Motor neuron (in vitro differentiated cells): ENCODE results near the gene WNT9B. TPM values are rescaled to one million over a fixed set of nuclear protein-coding genes. Genes with fewer than 3 reads are reported as not detected.

Experiments
- ATAC-seq, 8 experiments: fragments of 200-7000 bp; cut with Tn5 transposase; replicated peaks in 6 of 8; 2 replicates each; pipeline ENCODE4 v1.8.0; 2021; ENCODE audit warnings: mild to moderate bottlenecking in 8 of 8, moderate library complexity in 8 of 8
- H3K27ac ChIP-seq, 2 donors: fragments of 250-450 bp; sonication (Bioruptor Pico); 2 replicates each; pipeline ENCODE4 v1.9.0; 2021; ENCODE audit warnings: antibody characterized with exemption in 2 of 2, mild to moderate bottlenecking in 2 of 2, moderate library complexity in 1 of 2
- H3K4me1 ChIP-seq, 2 donors: fragments of 250-450 bp; sonication (Bioruptor Pico); replicated peaks in 1 of 2; 2 replicates each; pipeline ENCODE4 v1.6.1; 2021; ENCODE audit warnings: antibody characterized with exemption in 2 of 2, mild to moderate bottlenecking in 2 of 2, moderate library complexity in 1 of 2
- H3K4me3 ChIP-seq, 5 donors: fragments of 250-450 bp; sonication (Bioruptor Pico); 2 replicates each; pipeline ENCODE4 v1.9.0; 2021; ENCODE audit warnings: antibody characterized with exemption in 5 of 5, mild to moderate bottlenecking in 5 of 5, moderate library complexity in 4 of 5
- WGBS, 10 experiments: fragments of 450-650 bp; shearing (Covaris generic); methylation state at CpG; one replicate each; pipeline ENCODE4 v1.0.0; 2022; 5-methylcytosine and 5-hydroxymethylcytosine counted together
- in situ Hi-C, 9 experiments: fragments of 400-800 bp; cut with MboI; loops; one replicate each; pipeline ENCODE4 v1.15.0; 2021; ENCODE audit warnings: low sequenced_read_pairs in 9 of 9, low pct_unique_long_range_greater_than_20kb in 2 of 9; ENCODE audit not compliant: unreplicated experiment in 9 of 9
- total RNA-seq, 8 experiments: library from RNA; unstranded; fragments of 300-600 nt; gene quantifications; 2 replicates each; pipeline versions ENCODE4 v1.2.3 to v1.2.4, GENCODE V29; 2022

The WNT9B gene
- total RNA-seq: 1 to 10 TPM in 1 of 8 experiments, under 1 TPM in 5, not detected in 2; 0.14 to 1.4 (median 0.29) TPM

GRCh38 chr17:46851029-46851741 lies at the start of gene WNT9B:
TSS of gene WNT9B (plus strand) at chr17:46851583. CDS start at chr17:46851639, 56 bp downstream.
- peak; percentile 58 to 92 (median 88) for ATAC-seq
- in situ Hi-C loops: no loop called here
- peak within 1 kb of the TSS; percentile 37 to 61 (median 42) for H3K4me3 ChIP-seq
- H3K4me1 ChIP-seq: peaks cover 0 to 2% of the 10 kb centered on the region in 2 donors
- WGBS, 10 experiments: 0 to 2% methylated on average over 1 to 13 of the region's 75 CpGs; no CpG with 5 or more reads in 8 of the 10 experiments
- no peak within 1 kb of the TSS for H3K27ac ChIP-seq

- 0 to 74% (median 58%) methylated on average over 1 to 6 of the region's 7 CpGs; no CpG with 5 or more reads in 4 of the 10 experiments for WGBS, 10 experiments
- ATAC-seq: peak in 1 of 8 experiments; percentile 55
- Histone ChIP-seq H3K27ac (no peak overlapping the region), H3K4me3 (no peak overlapping the region), H3K4me1 (peaks cover 0 to 2% of the 10 kb centered on the region in 2 donors)
- in situ Hi-C loops: no loop called here
These were observed 48.6 kb upstream of the WNT9B start for GRCh38 chr17:46802800-46803199.

GRCh38 chr17:46803544-46803943 lies 47.8 kb upstream of the WNT9B start:
- WGBS, 10 experiments: 10 to 80% (median 64%) methylated on average over 1 to 4 of the region's 5 CpGs; no CpG with 5 or more reads in 4 of the 10 experiments
- H3K4me1 ChIP-seq: peaks cover 0 to 2% of the 10 kb centered on the region in 2 donors
- peak in 3 of 8 experiments; percentile 73 to 100 (median 100) for ATAC-seq
- H3K27ac ChIP-seq: no peak overlapping the region
- H3K4me3 ChIP-seq: no peak overlapping the region
- in situ Hi-C loops: no loop called here

GRCh38 chr17:46805771-46806170 lies 45.6 kb upstream of the WNT9B start:
- peaks cover 3 to 5% of the 10 kb centered on the region in 2 donors for H3K4me1 ChIP-seq
- ATAC-seq: no peak
- in situ Hi-C loops: no loop called here
- no peak overlapping the region for H3K27ac ChIP-seq
- no peak overlapping the region for H3K4me3 ChIP-seq
- WGBS, 10 experiments: 60 to 100% (median 88%) methylated on average over 1 to 6 of the region's 6 CpGs; no CpG with 5 or more reads in 1 of the 10 experiments

GRCh38 chr17:46809110-46809571 lies 42.2 kb upstream of the WNT9B start:
- peak in 7 of 8 experiments; percentile 10 to 73 (median 22) for ATAC-seq
- WGBS, 10 experiments: 51 to 93% (median 55%) methylated on average over 3 to 4 of the region's 8 CpGs; no CpG with 5 or more reads in 7 of the 10 experiments
- in situ Hi-C loops: no loop called here

GRCh38 chr17:46810837-46811236 lies 40.5 kb upstream of the WNT9B start:
- ATAC-seq: peak in 4 of 8 experiments; percentile 17 to 78 (median 25)
- Histone ChIP-seq H3K27ac (no peak overlapping the region), H3K4me1 (peaks cover 18 to 19% of the 10 kb centered on the region in 2 donors), H3K4me3 (no peak overlapping the region)
- 20 to 80% (median 64%) methylated on average over 1 to 5 of the region's 10 CpGs; no CpG with 5 or more reads in 5 of the 10 experiments for WGBS, 10 experiments
- in situ Hi-C loops: no loop called here

More at GRCh38 chr17:46809110-46809571, 42.2 kb upstream of the WNT9B start:
- no peak overlapping the region for H3K4me3 ChIP-seq
- H3K27ac ChIP-seq: no peak overlapping the region
- peaks cover 18 to 19% of the 10 kb centered on the region in 2 donors for H3K4me1 ChIP-seq

- peak; percentile 43 to 95 (median 92) for ATAC-seq
- Histone ChIP-seq H3K4me1 (peaks cover 18 to 19% of the 10 kb centered on the region in 2 donors), H3K4me3 (no peak overlapping the region), H3K27ac (peak overlapping the region in 1 of 2 donors; percentile 15)
- in situ Hi-C loops: no loop called here
- 20 to 80% (median 70%) methylated on average over 1 to 2 of the region's 11 CpGs; no CpG with 5 or more reads in 7 of the 10 experiments for WGBS, 10 experiments
These were observed 39.3 kb upstream of the WNT9B start for GRCh38 chr17:46811978-46812583.

GRCh38 chr17:46812624-46813318 lies 38.6 kb upstream of the WNT9B start:
- Histone ChIP-seq H3K27ac (no peak overlapping the region), H3K4me1 (peaks cover 18 to 19% of the 10 kb centered on the region in 2 donors), H3K4me3 (no peak overlapping the region)
- 0 to 100% (median 85%) methylated on average over 1 to 3 of the region's 6 CpGs; no CpG with 5 or more reads in 1 of the 10 experiments for WGBS, 10 experiments
- no peak for ATAC-seq
- in situ Hi-C loops: no loop called here

- Histone ChIP-seq H3K4me3 (no peak overlapping the region), H3K4me1 (peaks cover 18 to 27% of the 10 kb centered on the region in 2 donors), H3K27ac (no peak overlapping the region)
- ATAC-seq: no peak
- 100% methylated on average over 1 of the region's 3 CpGs; no CpG with 5 or more reads in 8 of the 10 experiments for WGBS, 10 experiments
- in situ Hi-C loops: no loop called here
These were observed 37.5 kb upstream of the WNT9B start for GRCh38 chr17:46813920-46814319.

- H3K27ac ChIP-seq: no peak overlapping the region
- peaks cover 19 to 29% of the 10 kb centered on the region in 2 donors for H3K4me1 ChIP-seq
- ATAC-seq: no peak
- in situ Hi-C loops: no loop called here
- WGBS, 10 experiments: 0 to 100% (median 84%) methylated on average over 1 to 6 of the region's 7 CpGs; no CpG with 5 or more reads in 5 of the 10 experiments
- H3K4me3 ChIP-seq: no peak overlapping the region
These were observed 36.9 kb upstream of the WNT9B start for GRCh38 chr17:46814446-46814845.

- WGBS, 10 experiments: 66 to 89% (median 73%) methylated on average over 2 to 10 of the region's 12 CpGs; no CpG with 5 or more reads in 6 of the 10 experiments
- Histone ChIP-seq H3K27ac (no peak overlapping the region), H3K4me1 (peaks cover 29 to 38% of the 10 kb centered on the region in 2 donors), H3K4me3 (no peak overlapping the region)
- in situ Hi-C loops: no loop called here
- no peak for ATAC-seq
These were observed 35.7 kb upstream of the WNT9B start for GRCh38 chr17:46815474-46816353.
